ENCODE data around the gene SIRPG. TPM values are rescaled to one million over a fixed set of nuclear protein-coding genes. Genes with fewer than 3 reads are reported as not detected.

Gene SIRPG
- total RNA-seq, 1 donor from 2014 or later = not detected

DNA sequence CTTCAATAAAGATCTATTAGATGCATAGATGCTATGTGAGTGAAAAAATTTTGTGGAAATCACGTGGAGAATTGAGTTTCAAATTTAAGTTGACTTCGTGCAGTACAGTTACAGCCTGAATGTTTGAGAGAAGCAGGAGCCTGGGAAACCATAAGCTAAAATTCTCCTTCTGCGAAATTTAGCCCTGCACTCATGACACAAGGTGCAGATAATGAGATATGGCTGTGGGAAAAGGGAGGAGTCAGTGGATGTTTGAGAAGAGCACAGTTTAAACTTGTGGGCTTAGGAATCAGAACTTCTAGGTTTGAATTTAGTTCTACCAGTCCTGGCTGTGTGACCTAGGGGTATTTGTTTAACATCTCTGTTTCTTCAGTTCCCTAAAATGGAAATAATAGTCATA lies 32.1 kb upstream of the SIRPG start:
- H3K4me3 Mint-ChIP-seq (ENCODE audit: unreplicated experiment) = no peak overlapping the region
- no peak overlapping the region for H3K27ac Mint-ChIP-seq (ENCODE audit: unreplicated experiment)
- TF ChIP-seq, protein P1, sequence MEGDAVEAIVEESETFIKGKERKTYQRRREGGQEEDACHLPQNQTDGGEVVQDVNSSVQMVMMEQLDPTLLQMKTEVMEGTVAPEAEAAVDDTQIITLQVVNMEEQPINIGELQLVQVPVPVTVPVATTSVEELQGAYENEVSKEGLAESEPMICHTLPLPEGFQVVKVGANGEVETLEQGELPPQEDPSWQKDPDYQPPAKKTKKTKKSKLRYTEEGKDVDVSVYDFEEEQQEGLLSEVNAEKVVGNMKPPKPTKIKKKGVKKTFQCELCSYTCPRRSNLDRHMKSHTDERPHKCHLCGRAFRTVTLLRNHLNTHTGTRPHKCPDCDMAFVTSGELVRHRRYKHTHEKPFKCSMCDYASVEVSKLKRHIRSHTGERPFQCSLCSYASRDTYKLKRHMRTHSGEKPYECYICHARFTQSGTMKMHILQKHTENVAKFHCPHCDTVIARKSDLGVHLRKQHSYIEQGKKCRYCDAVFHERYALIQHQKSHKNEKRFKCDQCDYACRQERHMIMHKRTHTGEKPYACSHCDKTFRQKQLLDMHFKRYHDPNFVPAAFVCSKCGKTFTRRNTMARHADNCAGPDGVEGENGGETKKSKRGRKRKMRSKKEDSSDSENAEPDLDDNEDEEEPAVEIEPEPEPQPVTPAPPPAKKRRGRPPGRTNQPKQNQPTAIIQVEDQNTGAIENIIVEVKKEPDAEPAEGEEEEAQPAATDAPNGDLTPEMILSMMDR (IDR thresholded peaks at IDR 0.05; ENCODE audit: unreplicated experiment) = no peak
- peaks cover 5% of the 10 kb centered on the region for H3K9me3 Mint-ChIP-seq (ENCODE audit: unreplicated experiment)
- H3K4me1 Mint-ChIP-seq (ENCODE audit: unreplicated experiment) = peaks cover 4% of the 10 kb centered on the region
- H3K27me3 Mint-ChIP-seq (ENCODE audit: unreplicated experiment) = peaks cover 5% of the 10 kb centered on the region
- no peaks in the 10 kb centered on the region for H3K36me3 Mint-ChIP-seq (ENCODE audit: low read depth, unreplicated experiment)
- no peak for DNase-seq (ENCODE audit: low spot score)

DNA sequence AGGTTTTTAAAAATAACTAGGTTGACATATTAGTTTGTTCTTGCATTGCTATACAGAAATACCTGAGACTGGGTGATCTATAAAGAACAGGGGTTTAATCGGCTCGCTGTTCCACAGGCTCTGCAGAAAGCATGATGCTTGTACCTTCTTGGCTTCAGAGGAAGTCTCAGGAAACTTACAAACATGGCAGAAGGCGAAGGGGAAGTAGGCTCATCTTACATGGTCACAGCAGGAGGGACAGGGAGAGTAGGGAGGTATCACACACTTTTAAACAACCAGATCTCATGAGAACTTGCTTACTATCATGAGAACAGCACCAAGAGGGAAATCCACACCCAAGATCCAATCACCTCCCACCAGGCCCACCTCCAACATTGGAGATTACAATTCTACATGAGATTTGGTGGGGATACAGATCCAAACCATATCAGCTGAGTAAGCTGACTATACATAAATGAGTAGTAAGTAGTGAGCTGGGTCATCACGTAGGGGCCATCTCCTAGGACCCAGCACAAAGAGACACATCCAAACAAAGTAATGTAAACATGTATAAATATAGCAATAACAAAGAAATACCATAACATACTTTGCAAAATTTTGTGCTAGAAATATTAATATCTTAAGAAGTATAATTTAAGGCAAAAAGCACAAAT lies 31.4 kb upstream of the SIRPG start:
- no peak for DNase-seq (ENCODE audit: low spot score)
- Mint-ChIP-seq H3K27me3 (ENCODE audit: unreplicated experiment) (peaks cover 5% of the 10 kb centered on the region), H3K36me3 (ENCODE audit: low read depth, unreplicated experiment) (no peaks in the 10 kb centered on the region), H3K4me1 (ENCODE audit: unreplicated experiment) (peaks cover 4% of the 10 kb centered on the region), H3K9me3 (ENCODE audit: unreplicated experiment) (peaks cover 5% of the 10 kb centered on the region), H3K27ac (ENCODE audit: unreplicated experiment) (no peak overlapping the region), H3K4me3 (ENCODE audit: unreplicated experiment) (no peak overlapping the region)
- TF ChIP-seq, protein P1 (IDR thresholded peaks at IDR 0.05; ENCODE audit: unreplicated experiment) = no peak

DNA sequence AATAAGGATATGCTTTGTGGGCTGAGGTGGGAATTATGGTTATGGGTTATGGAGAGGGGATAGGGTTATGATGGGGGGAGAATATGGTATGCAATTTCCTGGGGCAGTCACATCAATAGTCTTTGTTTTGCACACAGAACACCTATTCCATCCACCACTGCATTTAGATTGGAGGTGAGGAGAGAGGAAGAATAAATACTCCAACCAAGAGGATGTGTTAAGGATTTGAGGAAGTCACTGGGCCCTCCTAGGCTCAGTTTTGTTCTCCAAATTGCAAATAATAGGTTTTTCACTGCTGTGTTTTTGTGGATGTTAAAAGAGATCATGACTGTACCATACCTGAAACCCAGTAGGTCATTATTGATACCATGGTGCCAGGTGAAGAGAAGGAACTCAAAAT lies 29.5 kb upstream of the SIRPG start:
- no peak overlapping the region for H3K27ac Mint-ChIP-seq (ENCODE audit: unreplicated experiment)
- peaks cover 2% of the 10 kb centered on the region for H3K27me3 Mint-ChIP-seq (ENCODE audit: unreplicated experiment)
- no peaks in the 10 kb centered on the region for H3K36me3 Mint-ChIP-seq (ENCODE audit: low read depth, unreplicated experiment)
- TF ChIP-seq, protein P1 (IDR thresholded peaks at IDR 0.05; ENCODE audit: unreplicated experiment) = no peak
- no peak for DNase-seq (ENCODE audit: low spot score)
- H3K4me3 Mint-ChIP-seq (ENCODE audit: unreplicated experiment) = no peak overlapping the region
- peaks cover 5% of the 10 kb centered on the region for H3K9me3 Mint-ChIP-seq (ENCODE audit: unreplicated experiment)
- H3K4me1 Mint-ChIP-seq (ENCODE audit: unreplicated experiment) = peaks cover 4% of the 10 kb centered on the region

DNA sequence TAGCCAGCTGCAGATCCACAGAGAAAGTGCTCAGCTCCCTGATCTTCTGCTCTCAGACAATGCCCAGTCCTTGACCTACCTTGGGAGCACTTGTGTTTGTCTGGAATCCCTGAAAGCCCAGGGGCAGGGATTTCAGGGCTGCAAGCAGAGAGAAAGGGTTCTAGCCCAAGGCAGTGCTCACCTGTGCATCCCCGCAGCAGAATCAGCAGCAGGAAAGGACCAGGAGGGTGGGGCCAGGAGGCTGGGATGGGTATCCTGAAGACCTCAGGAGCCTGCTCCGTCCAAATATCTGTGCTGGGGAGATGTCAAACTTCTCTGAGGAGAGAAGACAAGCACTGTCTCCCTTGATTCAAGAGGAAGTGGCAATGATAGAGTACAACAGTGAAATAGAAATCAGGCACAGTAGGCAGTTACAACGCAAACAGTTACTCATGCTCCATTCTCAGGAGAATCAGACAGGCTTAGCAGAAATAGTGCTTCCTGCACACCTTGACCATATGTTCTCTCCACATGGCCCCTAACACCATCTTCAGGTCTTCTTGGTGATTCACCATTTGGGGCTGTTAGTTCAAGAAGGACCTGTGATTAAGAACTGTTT lies 28.7 kb upstream of the SIRPG start:
- no peak overlapping the region for H3K4me3 Mint-ChIP-seq (ENCODE audit: unreplicated experiment)
- no peaks in the 10 kb centered on the region for H3K36me3 Mint-ChIP-seq (ENCODE audit: low read depth, unreplicated experiment)
- H3K9me3 Mint-ChIP-seq (ENCODE audit: unreplicated experiment) = peaks cover 5% of the 10 kb centered on the region
- H3K4me1 Mint-ChIP-seq (ENCODE audit: unreplicated experiment) = peaks cover 4% of the 10 kb centered on the region
- H3K27me3 Mint-ChIP-seq (ENCODE audit: unreplicated experiment) = no peaks in the 10 kb centered on the region
- no peak for DNase-seq (ENCODE audit: low spot score)
- no peak overlapping the region for H3K27ac Mint-ChIP-seq (ENCODE audit: unreplicated experiment)
- TF ChIP-seq, protein P1 (IDR thresholded peaks at IDR 0.05; ENCODE audit: unreplicated experiment) = no peak

DNA sequence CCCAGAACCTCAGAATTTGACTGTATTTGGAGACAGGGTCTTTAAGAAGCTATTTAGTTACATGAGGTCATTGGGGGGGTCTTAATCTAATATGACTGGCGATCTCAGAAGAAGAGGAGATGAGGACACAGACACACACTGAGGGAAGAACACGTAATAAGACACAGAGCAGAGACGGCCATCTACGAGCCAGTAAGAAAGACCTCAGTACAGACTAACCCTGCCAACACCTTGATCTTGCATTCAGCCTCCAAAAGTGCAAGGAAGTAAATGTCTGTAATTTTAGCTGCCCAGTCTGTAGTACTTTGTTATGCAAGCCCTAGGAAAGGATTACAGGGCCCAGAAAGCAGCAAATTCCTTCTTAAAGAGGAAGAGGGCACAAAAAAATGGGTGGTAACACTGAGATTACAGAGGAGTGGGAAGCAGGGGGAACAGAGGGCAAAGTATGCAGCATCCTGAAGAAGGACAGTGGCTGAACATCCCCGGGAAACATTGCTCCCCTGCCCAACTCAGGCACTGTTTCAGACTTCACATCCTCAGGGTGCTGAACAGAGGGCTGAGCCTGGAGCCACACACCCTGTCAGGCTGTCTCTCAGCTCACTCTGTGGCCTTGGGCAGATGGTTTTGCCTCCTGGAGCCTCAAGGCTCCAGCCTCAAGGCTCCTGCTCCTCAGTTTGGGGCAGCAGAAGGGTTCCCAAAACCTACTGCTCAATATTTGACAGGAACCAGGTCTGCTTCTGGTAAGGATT lies 27.9 kb upstream of the SIRPG start:
- TF ChIP-seq, protein P1 (IDR thresholded peaks at IDR 0.05; ENCODE audit: unreplicated experiment) = no peak
- no peaks in the 10 kb centered on the region for H3K27me3 Mint-ChIP-seq (ENCODE audit: unreplicated experiment)
- peaks cover 4% of the 10 kb centered on the region for H3K4me1 Mint-ChIP-seq (ENCODE audit: unreplicated experiment)
- no peak overlapping the region for H3K4me3 Mint-ChIP-seq (ENCODE audit: unreplicated experiment)
- DNase-seq (ENCODE audit: low spot score) = no peak
- peaks cover 4% of the 10 kb centered on the region for H3K9me3 Mint-ChIP-seq (ENCODE audit: unreplicated experiment)
- H3K27ac Mint-ChIP-seq (ENCODE audit: unreplicated experiment) = no peak overlapping the region
- no peaks in the 10 kb centered on the region for H3K36me3 Mint-ChIP-seq (ENCODE audit: low read depth, unreplicated experiment)
